ENCODE data around the gene CYRIA.

GRCh38 chr2:16685340-16685715 is 19.7 kb upstream of the CYRIA start:
- TF ChIP-seq CTCF (IDR thresholded peaks at IDR 0.05) (no peak), POLR2A (IDR thresholded peaks at IDR 0.05) (no peak)

All from Peyer's patch (tissue), 4 donors.